C4-2B (cell line): ENCODE measurements around the gene TCEANC.

Experiments
- H3K27ac ChIP-seq: fragments of 450-650 bp; 2 replicates; pipeline ENCODE4 v1.5.1; 2017
- CTCF ChIP-seq: fragments of 450-650 bp; conservative IDR thresholded peaks from 2 replicates; pipeline ENCODE4 v1.5.1; 2017; ENCODE audit warnings: mild to moderate bottlenecking
- ZFX ChIP-seq: fragments of 450-650 bp; IDR thresholded peaks from 2 replicates; pipeline ENCODE4 v1.6.1; 2017

Gene TCEANC

GRCh38 chrX:13694983-13695382 is 42.0 kb downstream of the TCEANC start:
- H3K27ac ChIP-seq: no peak overlapping the region

DNA sequence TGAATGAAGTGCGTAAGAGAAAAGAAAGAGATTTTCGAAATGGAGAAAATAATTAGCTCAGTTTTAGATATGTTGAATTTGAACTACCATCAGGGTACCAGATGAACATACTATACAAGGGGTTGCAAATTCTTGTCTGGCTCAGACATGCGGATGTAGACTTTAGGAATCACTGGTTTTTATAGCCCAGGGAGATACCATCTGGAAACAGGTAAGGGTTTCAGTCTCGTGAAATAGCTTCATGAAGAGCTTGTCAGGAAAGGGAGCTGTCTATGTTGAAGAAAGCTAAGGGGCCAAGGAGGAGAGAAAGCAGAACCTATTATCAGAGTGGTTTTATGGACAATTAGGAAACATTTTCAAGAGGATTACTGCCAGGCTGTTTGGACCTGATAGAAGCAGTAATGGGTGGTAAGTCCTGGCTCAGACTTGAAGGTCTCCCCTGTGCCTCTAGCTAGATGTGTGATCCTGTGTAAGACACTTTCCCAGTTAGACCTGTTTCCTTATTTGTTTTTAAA is 42.7 kb downstream of the TCEANC start:
- TF ChIP-seq ZFX (no peak), CTCF (no peak)
- H3K27ac ChIP-seq: no peak overlapping the region; the same call in 1 of the 2 replicates

More at GRCh38 chrX:13694983-13695382, 42.0 kb downstream of the TCEANC start:
- TF ChIP-seq CTCF (no peak), ZFX (no peak)

- no peak overlapping the region for H3K27ac ChIP-seq
- TF ChIP-seq CTCF (no peak), ZFX (no peak)
These were observed 44.5 kb downstream of the TCEANC start for GRCh38 chrX:13697455-13697854.

DNA sequence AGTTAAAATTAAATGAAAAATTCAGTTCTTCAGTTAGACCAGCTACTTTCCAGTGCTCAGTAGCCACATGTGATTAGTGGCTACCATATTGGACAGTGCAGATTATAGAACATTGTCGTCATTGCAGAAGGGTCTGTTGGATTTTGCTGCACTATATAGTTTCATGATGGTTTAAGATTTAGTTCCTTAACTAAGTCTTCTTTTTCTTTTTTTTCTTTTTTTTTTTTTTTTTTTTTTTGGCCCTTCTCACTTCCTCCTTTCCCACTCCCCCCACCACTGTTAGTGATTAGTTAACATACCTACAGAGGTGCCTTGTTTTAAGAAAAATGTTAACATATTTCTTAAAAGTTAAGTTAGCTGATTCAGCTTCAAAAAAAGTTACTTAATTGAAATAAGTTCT is 45.0 kb downstream of the TCEANC start:
- H3K27ac ChIP-seq: no peak overlapping the region
- TF ChIP-seq ZFX: no peak
- TF ChIP-seq CTCF: no peak

DNA sequence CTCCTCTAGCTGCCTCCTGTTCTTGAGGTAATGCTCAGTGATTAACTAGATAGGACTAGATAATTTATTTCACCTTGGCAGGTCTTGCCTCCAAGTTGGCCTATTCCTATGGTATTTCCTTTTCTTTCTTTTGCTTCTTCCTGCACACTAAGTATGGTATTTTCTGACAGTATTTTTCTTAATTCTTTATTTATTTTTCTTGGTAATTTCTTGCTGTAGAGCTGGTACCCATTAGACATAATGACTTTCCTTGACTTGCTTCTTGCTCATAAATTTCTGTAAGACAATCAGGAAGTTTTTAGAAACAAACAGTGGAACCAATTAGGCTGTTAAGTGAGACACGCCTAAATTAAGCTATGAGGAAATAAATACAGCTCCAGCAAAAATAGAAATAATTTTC is 45.5 kb downstream of the TCEANC start:
- H3K27ac ChIP-seq: no peak overlapping the region
- TF ChIP-seq CTCF: no peak
- TF ChIP-seq ZFX: no peak

DNA sequence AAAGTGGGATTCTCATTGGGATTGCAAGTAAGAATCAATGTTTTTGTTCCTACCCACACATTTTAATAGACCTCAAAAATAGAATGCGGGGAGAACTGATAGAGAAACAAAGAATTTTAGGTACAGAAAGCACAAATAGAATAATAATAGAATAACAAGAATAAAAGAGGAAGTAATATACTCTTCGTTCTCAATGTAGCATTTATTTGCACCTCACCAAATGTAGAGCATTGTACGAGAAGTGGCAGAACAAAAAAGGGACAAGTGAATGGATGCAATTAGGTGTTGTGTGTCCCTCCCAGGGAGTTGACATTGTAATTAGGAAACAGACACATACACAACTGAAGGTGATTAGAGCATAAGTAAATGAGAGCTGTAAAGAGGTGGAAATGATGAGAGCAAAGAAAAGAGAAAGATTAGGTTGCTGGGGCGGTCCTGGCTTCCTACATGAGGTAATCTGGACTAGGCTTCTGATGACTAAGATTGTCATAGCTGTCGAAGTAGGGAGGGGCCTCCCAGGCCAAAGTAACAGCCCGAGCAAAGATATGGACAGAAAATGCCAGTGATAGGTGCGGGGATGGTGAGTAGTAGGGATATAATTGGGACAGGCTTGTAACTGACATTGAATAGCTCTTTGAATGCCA is 46.4 kb downstream of the TCEANC start:
- no peak for TF ChIP-seq CTCF
- no peak for TF ChIP-seq ZFX
- no peak overlapping the region for H3K27ac ChIP-seq

- no peak for TF ChIP-seq CTCF
- TF ChIP-seq ZFX: no peak
- H3K27ac ChIP-seq: no peak overlapping the region
These were observed 47.4 kb downstream of the TCEANC start for GRCh38 chrX:13700380-13700779.
